ENCODE results near the gene IDH3B. TPM values are rescaled to one million over a fixed set of nuclear protein-coding genes. Genes with fewer than 3 reads are reported as not detected.

The IDH3B gene
- 100 to 1,000 TPM; 115 to 122 (median 118) TPM for total RNA-seq

DNA sequence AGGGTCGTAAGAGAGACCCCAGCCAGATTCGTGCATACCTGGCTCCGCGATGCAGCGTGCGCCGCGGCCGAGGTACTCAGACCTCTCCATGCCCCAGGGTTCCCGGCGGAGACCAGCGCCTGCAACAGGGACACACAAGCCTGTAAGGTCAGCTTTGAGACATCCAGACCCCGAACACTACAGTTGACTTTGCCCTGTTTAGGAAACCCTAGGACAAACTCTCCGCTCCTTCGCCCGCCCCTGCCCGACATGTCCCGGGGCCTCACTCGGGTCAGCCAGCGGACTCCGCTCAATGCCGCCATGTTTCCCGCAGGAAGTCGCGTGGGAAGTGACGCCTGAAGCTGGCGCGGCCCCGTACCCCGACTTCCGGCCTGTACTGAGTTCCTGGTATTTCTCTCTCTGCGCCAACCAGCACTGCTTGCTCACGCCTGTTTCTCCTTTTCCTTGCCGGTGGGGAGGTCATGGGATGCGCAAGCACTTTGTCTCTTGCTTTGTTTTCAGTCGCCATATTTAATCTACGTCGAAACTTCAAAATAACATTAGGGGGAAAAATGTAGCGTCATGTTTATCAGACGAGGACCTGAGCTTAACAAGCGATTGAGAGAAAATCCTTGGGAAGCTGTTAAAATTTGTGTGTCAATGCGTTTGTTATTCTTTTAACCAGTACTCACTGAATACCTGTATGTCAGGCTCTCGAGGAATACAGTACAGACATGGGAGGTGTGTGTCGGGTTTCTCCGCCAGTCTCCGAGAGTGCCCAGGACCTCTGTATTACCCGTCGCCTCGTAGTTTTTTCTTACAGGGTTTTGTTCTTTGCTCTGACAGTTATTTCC is at the start of gene IDH3B:
Gene IDH3B (minus strand): TSS at position 330 of the 833 bp plus-strand sequence. CDS start 28 bp downstream, at position 302.
- peak; percentile 99 for DNase-seq (ENCODE audit: extremely low spot score)
- no peak for TF ChIP-seq CTCF (IDR thresholded peaks at IDR 0.05)
- TF ChIP-seq POLR2AphosphoS5 (IDR thresholded peaks at IDR 0.05), result peak; percentile 98
- WGBS, result 11% methylated on average over 47 of the region's 49 CpGs
- Histone ChIP-seq H3K27me3 (no peaks in the 10 kb centered on the region), H3K36me3 (peaks cover 34 to 41% (median 39%) of the 10 kb centered on the region in 4 donors), H3K4me1 (peaks cover 17 to 21% (median 20%) of the 10 kb centered on the region in 4 donors), H3K9me3 (no peaks in the 10 kb centered on the region), H3K27ac (replicated peaks in 1 of 4) (peak within 1 kb of the TSS; percentile 85 to 90 (median 89)), H3K4me3 (peak within 1 kb of the TSS; percentile 78 to 86 (median 81))
- intact Hi-C loops (cut with DNase I), result loop anchor here (2.0 to 10.0 kb wide), 2 partner anchors 29 to 211 kb away; partner anchors contain the start of genes EBF4 and PTPRA

GRCh38 chr20:2713285-2713684 is 49.3 kb upstream of the IDH3B start:
- peaks cover 0 to 15% (median 5%) of the 10 kb centered on the region in 4 donors for H3K9me3 ChIP-seq
- H3K4me3 ChIP-seq, result no peak overlapping the region
- intact Hi-C loops (cut with DNase I), result no loop called here
- WGBS, result 32% methylated on average over 3 of the region's 3 CpGs
- no peak for TF ChIP-seq POLR2AphosphoS5 (IDR thresholded peaks at IDR 0.05)
- TF ChIP-seq CTCF (IDR thresholded peaks at IDR 0.05), result no peak
- no peak for TF ChIP-seq EP300 (IDR thresholded peaks at IDR 0.05)
- no peak for TF ChIP-seq POLR2A (IDR thresholded peaks at IDR 0.05; ENCODE audit: low read depth)
- peaks cover 0 to 5% (median 0%) of the 10 kb centered on the region in 4 donors for H3K36me3 ChIP-seq
- no peaks in the 10 kb centered on the region for H3K4me1 ChIP-seq
- no peak overlapping the region for H3K27ac ChIP-seq (replicated peaks in 1 of 4)
- H3K27me3 ChIP-seq, result no peaks in the 10 kb centered on the region
- peak; percentile 57 for DNase-seq (ENCODE audit: extremely low spot score)

GRCh38 chr20:2709205-2709981 is 45.4 kb upstream of the IDH3B start:
- no peak overlapping the region for H3K4me3 ChIP-seq
- H3K27me3 ChIP-seq, result no peaks in the 10 kb centered on the region
- no peaks in the 10 kb centered on the region for H3K4me1 ChIP-seq
- no peaks in the 10 kb centered on the region for H3K9me3 ChIP-seq
- intact Hi-C loops (cut with DNase I), result no loop called here
- TF ChIP-seq POLR2AphosphoS5 (IDR thresholded peaks at IDR 0.05) (no peak), EP300 (IDR thresholded peaks at IDR 0.05) (no peak), POLR2A (IDR thresholded peaks at IDR 0.05; ENCODE audit: low read depth) (no peak), CTCF (IDR thresholded peaks at IDR 0.05) (no peak)
- peaks cover 0 to 26% (median 0%) of the 10 kb centered on the region in 4 donors for H3K36me3 ChIP-seq
- no peak overlapping the region for H3K27ac ChIP-seq (replicated peaks in 1 of 4)
- DNase-seq (ENCODE audit: extremely low spot score), result peak; percentile 81
- 60% methylated on average over 15 of the region's 17 CpGs for WGBS

- H3K9me3 ChIP-seq, result no peaks in the 10 kb centered on the region
- peak; percentile 47 for DNase-seq (ENCODE audit: extremely low spot score)
- no peak overlapping the region for H3K4me3 ChIP-seq
- 92% methylated on average over 8 of the region's 9 CpGs for WGBS
- H3K36me3 ChIP-seq, result peaks cover 0 to 26% (median 0%) of the 10 kb centered on the region in 4 donors
- no peaks in the 10 kb centered on the region for H3K27me3 ChIP-seq
- no peaks in the 10 kb centered on the region for H3K4me1 ChIP-seq
- no peak overlapping the region for H3K27ac ChIP-seq (replicated peaks in 1 of 4)
- intact Hi-C loops (cut with DNase I), result no loop called here
- TF ChIP-seq EP300 (IDR thresholded peaks at IDR 0.05) (no peak), CTCF (IDR thresholded peaks at IDR 0.05) (no peak), POLR2AphosphoS5 (IDR thresholded peaks at IDR 0.05) (no peak)
These were observed 44.6 kb upstream of the IDH3B start for GRCh38 chr20:2708665-2709064.

Data from esophagus muscularis mucosa (tissue), 4 donors.